Ascending aorta (tissue), 2 donors: ENCODE results near the gene HLF. TPM values are rescaled to one million over a fixed set of nuclear protein-coding genes. Genes with fewer than 3 reads are reported as not detected.

Experiments
- DNase-seq, 2 donors: peaks; one replicate each; pipeline ENCODE4 v3.0.0-alpha.2; 2019; ENCODE audit warnings: low spot score in 2 of 2
- H3K27ac ChIP-seq, 2 donors: fragments of 200-600 bp; sonication (generic); one replicate each; pipeline ENCODE4 v1.5.1; 2016 to 2017; ENCODE audit warnings: mild to moderate bottlenecking in 1 of 2
- H3K27me3 ChIP-seq: fragments of 200-600 bp; sonication (generic); one replicate; pipeline ENCODE4 v1.5.1; 2017
- H3K36me3 ChIP-seq, 2 donors: fragments of 200-600 bp; sonication (generic); one replicate each; pipeline ENCODE4 v1.5.1; 2016
- H3K4me1 ChIP-seq, 2 donors: fragments of 200-600 bp; sonication (generic); one replicate each; pipeline ENCODE4 v1.5.1; 2016 to 2017; ENCODE audit warnings: mild to moderate bottlenecking in 1 of 2
- H3K4me3 ChIP-seq, 2 donors: fragments of 200-600 bp; sonication (generic); one replicate each; pipeline ENCODE4 v1.5.1; 2016 to 2017; ENCODE audit warnings: mild to moderate bottlenecking in 1 of 2
- H3K9me3 ChIP-seq, 2 donors: fragments of 200-600 bp; sonication (generic); one replicate each; pipeline ENCODE4 v1.5.1; 2016
- intact Hi-C: fragments of 100-400 bp; cut with DNase I; formaldehyde crosslinking; loops from one replicate; pipeline ENCODE4 v1.15.1; 2023
- total RNA-seq: library from RNA; depleted of rRNA; stranded (reverse); fragments of >200 nt; gene quantifications from one replicate; pipeline ENCODE4 v1.1.0, GENCODE V29; 2016
- TF ChIP-seq, protein P1 (sequence below), 3 experiments: fragments of 200-600 bp in 2 of 3; fragments of 450-650 bp in 1 of 3; sonication (generic) in 2 of 3; IDR thresholded peaks; one replicate each; pipeline ENCODE4 v1.5.1; 2016 to 2019; ENCODE audit warnings: antibody characterized with exemption in 3 of 3, mild to moderate bottlenecking in 1 of 3, moderate library complexity in 1 of 3

HLF gene
- total RNA-seq, 1 donor from 2014 or later = 11.3 TPM

- intact Hi-C loops = no loop called here
- H3K4me1 ChIP-seq = no peaks in the 10 kb centered on the region
- no peak overlapping the region for H3K27ac ChIP-seq
- no peak for DNase-seq
- no peaks in the 10 kb centered on the region for H3K9me3 ChIP-seq
- H3K4me3 ChIP-seq = no peak overlapping the region
- no peaks in the 10 kb centered on the region for H3K36me3 ChIP-seq
- no peaks in the 10 kb centered on the region for H3K27me3 ChIP-seq
- TF ChIP-seq, protein P1, sequence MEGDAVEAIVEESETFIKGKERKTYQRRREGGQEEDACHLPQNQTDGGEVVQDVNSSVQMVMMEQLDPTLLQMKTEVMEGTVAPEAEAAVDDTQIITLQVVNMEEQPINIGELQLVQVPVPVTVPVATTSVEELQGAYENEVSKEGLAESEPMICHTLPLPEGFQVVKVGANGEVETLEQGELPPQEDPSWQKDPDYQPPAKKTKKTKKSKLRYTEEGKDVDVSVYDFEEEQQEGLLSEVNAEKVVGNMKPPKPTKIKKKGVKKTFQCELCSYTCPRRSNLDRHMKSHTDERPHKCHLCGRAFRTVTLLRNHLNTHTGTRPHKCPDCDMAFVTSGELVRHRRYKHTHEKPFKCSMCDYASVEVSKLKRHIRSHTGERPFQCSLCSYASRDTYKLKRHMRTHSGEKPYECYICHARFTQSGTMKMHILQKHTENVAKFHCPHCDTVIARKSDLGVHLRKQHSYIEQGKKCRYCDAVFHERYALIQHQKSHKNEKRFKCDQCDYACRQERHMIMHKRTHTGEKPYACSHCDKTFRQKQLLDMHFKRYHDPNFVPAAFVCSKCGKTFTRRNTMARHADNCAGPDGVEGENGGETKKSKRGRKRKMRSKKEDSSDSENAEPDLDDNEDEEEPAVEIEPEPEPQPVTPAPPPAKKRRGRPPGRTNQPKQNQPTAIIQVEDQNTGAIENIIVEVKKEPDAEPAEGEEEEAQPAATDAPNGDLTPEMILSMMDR (IDR thresholded peaks at IDR 0.05) = no peak
Measured at GRCh38 chr17:55249861-55250260, 14.9 kb upstream of the HLF start.

DNA sequence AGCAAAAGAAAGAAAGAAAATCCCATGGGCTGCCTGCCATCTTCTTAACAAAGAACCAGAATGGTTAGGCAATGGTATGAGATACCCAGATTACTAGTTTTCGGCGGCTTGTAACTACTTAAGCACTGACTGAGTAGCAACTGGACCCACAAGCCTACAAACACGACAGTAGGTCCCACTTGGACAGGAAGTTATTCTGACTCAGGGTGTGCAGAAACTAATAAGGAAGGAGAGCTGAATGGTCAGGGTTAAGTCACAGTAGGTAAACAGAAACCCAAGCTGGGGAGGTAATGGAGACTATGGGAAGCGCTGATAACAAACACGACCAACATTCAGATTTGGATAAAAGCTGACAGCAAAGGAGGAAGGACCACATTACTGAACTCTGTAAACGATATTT, 10.4 kb upstream of the HLF start:
- Histone ChIP-seq H3K4me3 (no peak overlapping the region), H3K9me3 (no peaks in the 10 kb centered on the region), H3K27me3 (no peaks in the 10 kb centered on the region), H3K27ac (no peak overlapping the region), H3K36me3 (no peaks in the 10 kb centered on the region), H3K4me1 (no peaks in the 10 kb centered on the region)
- TF ChIP-seq, protein P1 (IDR thresholded peaks at IDR 0.05) = no peak
- intact Hi-C loops = no loop called here
- no peak for DNase-seq

DNA sequence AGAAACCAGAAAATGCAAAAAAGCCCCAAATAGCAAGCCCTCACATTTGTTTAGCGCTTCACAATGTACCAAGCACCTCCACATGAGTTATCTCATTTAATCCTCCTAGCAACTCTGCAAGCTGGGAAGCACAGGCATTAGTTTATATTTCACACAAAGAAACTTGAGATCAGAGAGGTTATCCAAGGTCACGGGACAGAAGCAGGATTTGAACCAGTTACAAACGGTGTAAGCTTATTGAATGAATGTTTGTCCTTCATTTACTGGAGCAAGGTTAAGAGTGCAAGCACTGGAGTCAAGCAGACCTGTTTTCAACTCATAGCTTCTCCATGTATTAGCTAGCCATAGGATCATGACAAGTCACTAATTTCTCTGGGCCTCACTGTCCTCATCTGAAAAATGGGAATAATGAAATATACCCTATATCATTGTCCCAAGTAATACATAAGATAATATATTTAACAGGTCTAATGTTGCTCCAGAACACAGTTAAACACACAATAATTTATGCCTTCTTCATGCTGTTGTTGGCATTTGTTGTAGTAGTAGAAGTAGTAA, 6.1 kb upstream of the HLF start:
- no peak overlapping the region for H3K27ac ChIP-seq
- H3K36me3 ChIP-seq = no peaks in the 10 kb centered on the region
- DNase-seq = no peak
- H3K4me3 ChIP-seq = no peak overlapping the region
- no peaks in the 10 kb centered on the region for H3K27me3 ChIP-seq
- TF ChIP-seq, protein P1 (IDR thresholded peaks at IDR 0.05) = no peak
- peaks cover 0 to under 1% of the 10 kb centered on the region in 2 donors for H3K4me1 ChIP-seq
- H3K9me3 ChIP-seq = no peaks in the 10 kb centered on the region
- intact Hi-C loops = no loop called here

DNA sequence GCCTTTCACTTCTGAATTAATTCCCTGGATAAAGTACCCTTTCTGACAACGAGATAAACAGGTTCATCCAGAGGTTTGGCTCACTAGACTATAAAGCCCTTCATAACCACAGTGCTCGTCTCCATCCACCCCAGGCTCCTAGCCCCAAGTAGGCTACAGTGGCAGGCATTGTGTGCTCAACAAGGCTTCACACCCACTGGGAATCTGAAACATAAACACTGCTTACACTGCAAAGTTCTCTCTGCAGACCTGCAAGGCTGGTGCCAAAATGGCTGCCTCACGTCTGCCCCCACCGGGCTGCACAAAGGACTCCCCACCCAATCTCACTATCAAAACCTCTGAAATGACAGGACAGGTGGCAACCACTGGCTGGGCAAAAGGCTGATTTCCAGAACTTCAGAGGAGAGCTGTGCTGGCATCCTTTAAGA, 5.1 kb upstream of the HLF start:
- intact Hi-C loops = loop anchor here (5.0 to 10.0 kb wide), 4 partner anchors 163 to 1845 kb away; partner anchors contain the start of genes C17orf67, DGKE, MMD and PCTP
- H3K27me3 ChIP-seq = no peaks in the 10 kb centered on the region
- peaks cover 5 to 7% of the 10 kb centered on the region in 2 donors for H3K4me1 ChIP-seq
- TF ChIP-seq, protein P1 (IDR thresholded peaks at IDR 0.05) = no peak
- no peaks in the 10 kb centered on the region for H3K9me3 ChIP-seq
- DNase-seq = no peak
- H3K36me3 ChIP-seq = no peaks in the 10 kb centered on the region
- no peak overlapping the region for H3K27ac ChIP-seq
- H3K4me3 ChIP-seq = no peak overlapping the region

GRCh38 chr17:55261311-55261710, 3.4 kb upstream of the HLF start:
- TF ChIP-seq, protein P1 (IDR thresholded peaks at IDR 0.05) = no peak
- intact Hi-C loops = loop anchor here (5.0 to 10.0 kb wide), 4 partner anchors 161 to 1843 kb away; partner anchors contain the start of genes C17orf67, DGKE, MMD and PCTP
- no peak overlapping the region for H3K27ac ChIP-seq
- no peaks in the 10 kb centered on the region for H3K27me3 ChIP-seq
- H3K9me3 ChIP-seq = no peaks in the 10 kb centered on the region
- no peak overlapping the region for H3K4me3 ChIP-seq
- peaks cover 8% of the 10 kb centered on the region in 2 donors for H3K4me1 ChIP-seq
- no peaks in the 10 kb centered on the region for H3K36me3 ChIP-seq
- no peak for DNase-seq
